H9 (cell line): Measurements from ENCODE around the gene LPCAT3. TPM values are rescaled to one million over a fixed set of nuclear protein-coding genes. Genes with fewer than 3 reads are reported as not detected.

Source experiments
- DNase-seq: peaks from one replicate; pipeline ENCODE4 v3.0.0-alpha.2; 2017
- H2AFZ ChIP-seq: one replicate; pipeline ENCODE4 v1.6.1; 2013; ENCODE audit warnings: mild to moderate bottlenecking, low read length, control low read depth, moderate library complexity
- H2AK5ac ChIP-seq: 2 replicates; pipeline ENCODE4 v1.6.1; 2013; ENCODE audit warnings: low read length, control low read depth, mixed read lengths; ENCODE audit not compliant: insufficient read length
- H2BK120ac ChIP-seq: one replicate; pipeline ENCODE4 v1.6.1; 2013; ENCODE audit warnings: low read depth, mild to moderate bottlenecking, low read length, control low read depth, inconsistent platforms; ENCODE audit not compliant: poor library complexity, severe bottlenecking
- H2BK12ac ChIP-seq: 2 replicates; pipeline ENCODE4 v1.6.1; 2013; ENCODE audit warnings: low read length, control low read depth, mixed read lengths, low read depth; ENCODE audit not compliant: insufficient read length
- H2BK15ac ChIP-seq: 2 replicates; pipeline ENCODE4 v1.6.1; 2013; ENCODE audit warnings: low read depth, low read length, control low read depth
- H2BK20ac ChIP-seq: one replicate; pipeline ENCODE4 v1.6.1; 2013; ENCODE audit warnings: low read depth, mild to moderate bottlenecking, low read length, control low read depth, inconsistent platforms; ENCODE audit not compliant: poor library complexity, severe bottlenecking
- H2BK5ac ChIP-seq: 2 replicates; pipeline ENCODE4 v1.6.1; 2013; ENCODE audit warnings: low read length, control low read depth, mixed read lengths; ENCODE audit not compliant: insufficient read length
- H3K14ac ChIP-seq: 2 replicates; pipeline ENCODE4 v1.6.1; 2013; ENCODE audit warnings: low read length, control low read depth; ENCODE audit not compliant: insufficient read depth
- H3K18ac ChIP-seq: 2 replicates; pipeline ENCODE4 v1.6.1; 2013; ENCODE audit warnings: low read depth, mild to moderate bottlenecking, mixed read lengths, low read length, control low read depth; ENCODE audit not compliant: insufficient read length
- H3K23ac ChIP-seq: 2 replicates; pipeline ENCODE4 v1.6.1; 2013; ENCODE audit warnings: low read length, control low read depth, mixed read lengths, low read depth; ENCODE audit not compliant: insufficient read length
- H3K23me2 ChIP-seq: 2 replicates; pipeline ENCODE4 v1.6.1; 2013; ENCODE audit warnings: low read depth, mild to moderate bottlenecking, mixed read lengths, low read length, control low read depth; ENCODE audit not compliant: insufficient read length, poor library complexity, severe bottlenecking
- H3K27ac ChIP-seq: 2 replicates; pipeline ENCODE4 v1.5.1; 2013; ENCODE audit warnings: low read length, control low read depth, mixed read lengths, low read depth; ENCODE audit not compliant: insufficient read length
- H3K27me3 ChIP-seq: 2 replicates; pipeline ENCODE4 v1.6.1; 2013; ENCODE audit warnings: low read length, control low read depth, inconsistent platforms; ENCODE audit not compliant: insufficient read depth
- H3K4ac ChIP-seq: 2 replicates; pipeline ENCODE4 v1.6.1; 2013; ENCODE audit warnings: low read depth, mild to moderate bottlenecking, control low read depth, inconsistent platforms, low read length, moderate library complexity
- H3K4me1 ChIP-seq: 2 replicates; pipeline ENCODE4 v1.6.1; 2013; ENCODE audit warnings: low read length, control low read depth, inconsistent platforms; ENCODE audit not compliant: insufficient read depth
- H3K4me2 ChIP-seq: 2 replicates; pipeline ENCODE4 v1.6.1; 2013; ENCODE audit warnings: low read length, control low read depth, mixed read lengths; ENCODE audit not compliant: insufficient read length, insufficient read depth
- H3K56ac ChIP-seq: 2 replicates; pipeline ENCODE4 v1.6.1; 2013; ENCODE audit warnings: low read depth, mild to moderate bottlenecking, mixed read lengths, low read length, control low read depth; ENCODE audit not compliant: insufficient read length
- H3K79me1 ChIP-seq: 2 replicates; pipeline ENCODE4 v1.6.1; 2013; ENCODE audit warnings: low read depth, mild to moderate bottlenecking, moderate library complexity, low read length, control low read depth, inconsistent platforms; ENCODE audit not compliant: insufficient read depth, poor library complexity, severe bottlenecking
- H3K79me2 ChIP-seq: 2 replicates; pipeline ENCODE4 v1.6.1; 2013; ENCODE audit warnings: low read length, control low read depth, inconsistent platforms; ENCODE audit not compliant: insufficient read depth
- H3K9ac ChIP-seq: 2 replicates; pipeline ENCODE4 v1.6.1; 2013; ENCODE audit warnings: low read length, control low read depth, mixed read lengths; ENCODE audit not compliant: insufficient read length; ENCODE audit errors: extremely low read depth
- H3K9me3 ChIP-seq: one replicate; pipeline ENCODE4 v1.6.1; 2013; ENCODE audit warnings: low read depth, low read length, inconsistent platforms; ENCODE audit not compliant: control insufficient read depth
- H3T11ph ChIP-seq: one replicate; pipeline ENCODE4 v1.6.1; 2013; ENCODE audit warnings: mild to moderate bottlenecking, low read length, control low read depth, inconsistent platforms
- H4K20me1 ChIP-seq: one replicate; pipeline ENCODE4 v1.6.1; 2013; ENCODE audit not compliant: control insufficient read depth, insufficient read length, insufficient read depth
- H4K5ac ChIP-seq: 2 replicates; pipeline ENCODE4 v1.6.1; 2013; ENCODE audit warnings: low read depth, mild to moderate bottlenecking, mixed read lengths, low read length, control low read depth; ENCODE audit not compliant: insufficient read length
- H4K8ac ChIP-seq: replicated peaks from 2 replicates; pipeline ENCODE4 v1.6.1; 2013; ENCODE audit warnings: low read length, control low read depth, mixed read lengths, low read depth; ENCODE audit not compliant: insufficient read length
- H4K91ac ChIP-seq: 2 replicates; pipeline ENCODE4 v1.6.1; 2013; ENCODE audit warnings: low read depth, mild to moderate bottlenecking, moderate library complexity, mixed read lengths, low read length, control low read depth; ENCODE audit not compliant: insufficient read length
- H3K27ac Mint-ChIP-seq, 3 experiments: 2 replicates in 2 of 3; 3 replicates in 1 of 3; pipeline ENCODE4 v1.8.0; 2020 to 2021; ENCODE audit warnings: mixed read lengths in 3 of 3, mild to moderate bottlenecking in 1 of 3, moderate library complexity in 1 of 3
- H3K27me3 Mint-ChIP-seq: 2 replicates; pipeline ENCODE4 v1.8.0; 2021; ENCODE audit warnings: low read depth, mild to moderate bottlenecking, moderate library complexity, mixed read lengths
- H3K36me3 Mint-ChIP-seq, 3 experiments: 2 replicates in 2 of 3; 3 replicates in 1 of 3; pipeline ENCODE4 v1.8.0; 2020 to 2021; ENCODE audit warnings: low read depth in 3 of 3, mixed read lengths in 3 of 3; ENCODE audit not compliant: insufficient read depth in 1 of 3
- H3K4me1 Mint-ChIP-seq, 2 experiments: 2 replicates each; pipeline ENCODE4 v1.8.0; 2020; ENCODE audit warnings: mixed read lengths in 2 of 2
- H3K4me3 Mint-ChIP-seq, 2 experiments: 2 replicates in 1 of 2; 3 replicates in 1 of 2; pipeline ENCODE4 v1.8.0; 2020 to 2021; ENCODE audit warnings: mild to moderate bottlenecking in 2 of 2, mixed read lengths in 2 of 2, moderate library complexity in 1 of 2
- H3K9me3 Mint-ChIP-seq, 2 experiments: 2 replicates in 1 of 2; 3 replicates in 1 of 2; pipeline ENCODE4 v1.8.0; 2020; ENCODE audit warnings: mild to moderate bottlenecking in 2 of 2, mixed read lengths in 2 of 2, moderate library complexity in 1 of 2
- WGBS: extraction: QIAGEN DNeasy Blood & Tissue Kit; methylation state at CpG from one replicate; pipeline ENCODE4 v1.1.7; 2013; ENCODE audit warnings: missing lambda C conversion rate, low lambda C conversion rate, mixed read lengths; ENCODE audit not compliant: insufficient read length; ENCODE audit errors: extremely low coverage; 5-methylcytosine and 5-hydroxymethylcytosine counted together
- total RNA-seq: library from RNA; stranded (reverse); gene quantifications from 2 replicates; pipeline ENCODE4 v1.2.1, GENCODE V29; 2021
- TF ChIP-seq, protein P1 (sequence below): fragments of 200-600 bp; sonication (generic); conservative IDR thresholded peaks from 3 replicates; pipeline ENCODE4 v1.8.0; 2021; ENCODE audit warnings: antibody characterized with exemption, mild to moderate bottlenecking

Gene LPCAT3
- total RNA-seq, 1 experiment from 2014 or later, result 47.7 TPM

DNA sequence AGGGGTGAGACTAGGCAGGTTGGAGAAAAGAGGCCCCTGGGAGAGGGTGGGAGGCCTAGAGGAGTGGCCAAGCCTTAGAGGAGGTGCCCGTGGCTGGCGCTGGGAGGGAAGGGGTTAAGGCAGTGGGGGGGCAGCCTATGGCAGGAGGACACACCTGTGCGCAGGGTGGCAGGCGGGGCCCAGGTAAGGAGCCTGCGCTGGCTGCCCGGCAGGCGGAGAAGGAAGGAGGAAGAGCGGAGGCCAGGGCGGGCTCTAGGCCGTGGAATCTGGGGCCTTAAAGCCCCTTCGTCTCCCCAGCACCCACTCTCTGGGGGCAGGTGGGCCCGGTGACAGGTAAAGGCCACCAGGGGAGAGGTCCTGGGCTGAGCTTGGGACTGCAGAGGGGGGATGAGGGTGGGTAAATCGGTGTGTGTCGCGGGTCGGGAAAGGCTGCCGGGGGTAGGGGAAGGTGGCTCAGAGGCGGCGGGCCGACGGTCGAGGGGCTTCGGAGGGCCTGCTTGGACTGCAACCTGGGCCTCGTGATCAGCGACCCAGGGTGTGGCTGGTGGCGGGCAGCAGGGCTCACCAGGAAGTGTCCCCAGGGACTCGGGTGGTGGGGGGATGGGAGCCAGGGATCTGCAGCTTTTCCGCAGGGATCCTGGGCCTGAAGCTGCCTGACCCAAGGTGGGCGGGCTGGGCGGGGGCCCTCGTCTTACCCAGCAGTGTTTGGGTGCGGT, 55.1 kb downstream of the LPCAT3 start:
- H2BK12ac ChIP-seq, result no peak overlapping the region
- no peak overlapping the region for H3K4ac ChIP-seq
- no peak overlapping the region for H2BK20ac ChIP-seq
- H3K27ac ChIP-seq, result no peak overlapping the region
- no peak overlapping the region for H3K56ac ChIP-seq
- H2AK5ac ChIP-seq, result no peak overlapping the region
- peak overlapping the region; percentile 10 for H4K91ac ChIP-seq
- H2BK5ac ChIP-seq, result no peak overlapping the region
- H3K18ac ChIP-seq, result peak overlapping the region; percentile 81
- H3K27me3 ChIP-seq, result no peaks in the 10 kb centered on the region
- no peak overlapping the region for H3K23ac ChIP-seq
- Mint-ChIP-seq H3K36me3 (peaks cover 24 to 41% (median 30%) of the 10 kb centered on the region in 3 experiments), H3K4me1 (peaks cover 45 to 60% of the 10 kb centered on the region in 2 experiments), H3K9me3 (no peaks in the 10 kb centered on the region), H3K4me3 (peak overlapping the region in 1 of 2 experiments; percentile 82; a peak in 2 of 5 replicates), H3K27ac (peak overlapping the region in 2 of 3 experiments; percentile 98 to 99; a peak in 5 of 7 replicates), H3K27me3 (no peaks in the 10 kb centered on the region; the same call in 1 of the 2 replicates)
- peaks cover 6% of the 10 kb centered on the region; the same call in 1 of the 2 replicates for H3K4me1 ChIP-seq
- peak overlapping the region; percentile 88 for H3K14ac ChIP-seq
- peaks cover 2% of the 10 kb centered on the region for H4K20me1 ChIP-seq
- TF ChIP-seq, protein P1, sequence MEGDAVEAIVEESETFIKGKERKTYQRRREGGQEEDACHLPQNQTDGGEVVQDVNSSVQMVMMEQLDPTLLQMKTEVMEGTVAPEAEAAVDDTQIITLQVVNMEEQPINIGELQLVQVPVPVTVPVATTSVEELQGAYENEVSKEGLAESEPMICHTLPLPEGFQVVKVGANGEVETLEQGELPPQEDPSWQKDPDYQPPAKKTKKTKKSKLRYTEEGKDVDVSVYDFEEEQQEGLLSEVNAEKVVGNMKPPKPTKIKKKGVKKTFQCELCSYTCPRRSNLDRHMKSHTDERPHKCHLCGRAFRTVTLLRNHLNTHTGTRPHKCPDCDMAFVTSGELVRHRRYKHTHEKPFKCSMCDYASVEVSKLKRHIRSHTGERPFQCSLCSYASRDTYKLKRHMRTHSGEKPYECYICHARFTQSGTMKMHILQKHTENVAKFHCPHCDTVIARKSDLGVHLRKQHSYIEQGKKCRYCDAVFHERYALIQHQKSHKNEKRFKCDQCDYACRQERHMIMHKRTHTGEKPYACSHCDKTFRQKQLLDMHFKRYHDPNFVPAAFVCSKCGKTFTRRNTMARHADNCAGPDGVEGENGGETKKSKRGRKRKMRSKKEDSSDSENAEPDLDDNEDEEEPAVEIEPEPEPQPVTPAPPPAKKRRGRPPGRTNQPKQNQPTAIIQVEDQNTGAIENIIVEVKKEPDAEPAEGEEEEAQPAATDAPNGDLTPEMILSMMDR, result peak; percentile 11; the same call in 1 of the 3 replicates
- DNase-seq, result peak; percentile 96
- no peak overlapping the region for H2BK15ac ChIP-seq
- no peaks in the 10 kb centered on the region for H3K79me1 ChIP-seq
- no peak overlapping the region for H2BK120ac ChIP-seq
- no peaks in the 10 kb centered on the region; the same call in 1 of the 2 replicates for H3K79me2 ChIP-seq
- H3K23me2 ChIP-seq, result peaks cover 17% of the 10 kb centered on the region
- no peak overlapping the region for H4K8ac ChIP-seq
- no peak overlapping the region for H2AFZ ChIP-seq
- no peaks in the 10 kb centered on the region for H3K9me3 ChIP-seq
- H4K5ac ChIP-seq, result no peak overlapping the region
- no peak overlapping the region for H3T11ph ChIP-seq
- H3K9ac ChIP-seq, result peak overlapping the region; percentile 54
- no CpG with 5 or more reads among the region's 32 CpGs for WGBS
- H3K4me2 ChIP-seq, result peak overlapping the region; percentile 72
